DOHH2 (cell line): ENCODE results near the gene SKAP2.
"Not testable (repeated sequence)": the region's sequence is repeated elsewhere in the genome, so short reads cannot be mapped to it uniquely, and the experiment has no call there.

ENCODE experiments used
- EZH2phosphoT487 ChIP-seq: fragments of 200-600 bp; sonication (generic); IDR thresholded peaks from 2 replicates; pipeline ENCODE4 v1.6.1; 2017; ENCODE audit warnings: borderline replicate concordance, mild to moderate bottlenecking, antibody characterized with exemption, low read length, moderate library complexity, mixed read lengths
- TF ChIP-seq, protein P1 (sequence below): fragments of 200-600 bp; sonication (generic); IDR thresholded peaks from one replicate; pipeline ENCODE4 v1.5.1; 2014; ENCODE audit warnings: antibody characterized with exemption, mild to moderate bottlenecking, low read depth, low read length; ENCODE audit not compliant: poor library complexity, severe bottlenecking

- TF ChIP-seq, protein P1, sequence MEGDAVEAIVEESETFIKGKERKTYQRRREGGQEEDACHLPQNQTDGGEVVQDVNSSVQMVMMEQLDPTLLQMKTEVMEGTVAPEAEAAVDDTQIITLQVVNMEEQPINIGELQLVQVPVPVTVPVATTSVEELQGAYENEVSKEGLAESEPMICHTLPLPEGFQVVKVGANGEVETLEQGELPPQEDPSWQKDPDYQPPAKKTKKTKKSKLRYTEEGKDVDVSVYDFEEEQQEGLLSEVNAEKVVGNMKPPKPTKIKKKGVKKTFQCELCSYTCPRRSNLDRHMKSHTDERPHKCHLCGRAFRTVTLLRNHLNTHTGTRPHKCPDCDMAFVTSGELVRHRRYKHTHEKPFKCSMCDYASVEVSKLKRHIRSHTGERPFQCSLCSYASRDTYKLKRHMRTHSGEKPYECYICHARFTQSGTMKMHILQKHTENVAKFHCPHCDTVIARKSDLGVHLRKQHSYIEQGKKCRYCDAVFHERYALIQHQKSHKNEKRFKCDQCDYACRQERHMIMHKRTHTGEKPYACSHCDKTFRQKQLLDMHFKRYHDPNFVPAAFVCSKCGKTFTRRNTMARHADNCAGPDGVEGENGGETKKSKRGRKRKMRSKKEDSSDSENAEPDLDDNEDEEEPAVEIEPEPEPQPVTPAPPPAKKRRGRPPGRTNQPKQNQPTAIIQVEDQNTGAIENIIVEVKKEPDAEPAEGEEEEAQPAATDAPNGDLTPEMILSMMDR: not testable (repeated sequence)
- TF ChIP-seq EZH2phosphoT487: not testable (repeated sequence)
Observed at GRCh38 chr7:26836793-26837192, 27.6 kb downstream of the SKAP2 start.
